ENCODE results near the gene RAE1.

RAE1 gene

GRCh38 chr20:57370316-57370715, 19.3 kb downstream of the RAE1 start:
- POLR2A ChIA-PET: no interaction called here
- CTCF ChIA-PET: interaction anchor here (1.2 to 3.1 kb wide), 3 partner anchors 11 to 42 kb away, joined by 4 to 11 read pairs (median 6); no protein-coding TSS in a partner anchor
- no peak for TF ChIP-seq CTCF (IDR thresholded peaks at IDR 0.05; ENCODE audit: control extremely low read depth, extremely low read depth, low read depth, missing control alignments)
- no peak for DNase-seq (ENCODE audit: extremely low spot score)

GRCh38 chr20:57371363-57371762, 20.3 kb downstream of the RAE1 start:
- CTCF ChIA-PET: interaction anchor here (1.6 kb wide), 1 partner anchor 27 kb away, joined by 3 read pairs; no protein-coding TSS in a partner anchor
- TF ChIP-seq CTCF (IDR thresholded peaks at IDR 0.05; ENCODE audit: control extremely low read depth, extremely low read depth, low read depth, missing control alignments): no peak
- POLR2A ChIA-PET: no interaction called here
- no peak for DNase-seq (ENCODE audit: extremely low spot score)

- no peak for TF ChIP-seq CTCF (IDR thresholded peaks at IDR 0.05; ENCODE audit: control extremely low read depth, extremely low read depth, low read depth, missing control alignments)
- DNase-seq (ENCODE audit: extremely low spot score): no peak
- ChIA-PET CTCF (interaction anchor here (1.6 kb wide), 1 partner anchor 27 kb away, joined by 3 read pairs; no protein-coding TSS in a partner anchor), POLR2A (no interaction called here)
Measured at GRCh38 chr20:57372157-57372556, 21.1 kb downstream of the RAE1 start.

- CTCF ChIA-PET: interaction anchor here (1.6 kb wide), 1 partner anchor 26 kb away, joined by 3 read pairs; no protein-coding TSS in a partner anchor
- no peak for TF ChIP-seq CTCF (IDR thresholded peaks at IDR 0.05; ENCODE audit: control extremely low read depth, extremely low read depth, low read depth, missing control alignments)
- POLR2A ChIA-PET: no interaction called here
- no peak for DNase-seq (ENCODE audit: extremely low spot score)
Measured at GRCh38 chr20:57372581-57373350, 21.7 kb downstream of the RAE1 start.

- TF ChIP-seq CTCF (IDR thresholded peaks at IDR 0.05; ENCODE audit: control extremely low read depth, extremely low read depth, low read depth, missing control alignments): no peak
- DNase-seq (ENCODE audit: extremely low spot score): no peak
- ChIA-PET POLR2A (no interaction called here), CTCF (interaction anchor here (1.1 to 2.3 kb wide), 6 partner anchors 8 to 124 kb away, joined by 3 to 5 read pairs (median 3); no protein-coding TSS in a partner anchor)
Measured at GRCh38 chr20:57374343-57374930, 23.4 kb downstream of the RAE1 start.

GRCh38 chr20:57374931-57375651, 24.0 kb downstream of the RAE1 start:
- ChIA-PET POLR2A (no interaction called here), CTCF (interaction anchor here (0.8 to 2.3 kb wide), 3 partner anchors 20 to 123 kb away, joined by 4 to 5 read pairs (median 5); no protein-coding TSS in a partner anchor)
- no peak for DNase-seq (ENCODE audit: extremely low spot score)
- no peak for TF ChIP-seq CTCF (IDR thresholded peaks at IDR 0.05; ENCODE audit: control extremely low read depth, extremely low read depth, low read depth, missing control alignments)
